Peyer's patch (tissue), 4 donors: Measurements from ENCODE around the gene TMEM40.

ENCODE experiments used
- POLR2A ChIP-seq, 2 donors: fragments of 450-650 bp; IDR thresholded peaks; one replicate each; pipeline ENCODE4 v1.5.1; 2017; ENCODE audit warnings: antibody characterized with exemption in 2 of 2, mild to moderate bottlenecking in 2 of 2, moderate library complexity in 2 of 2
- TF ChIP-seq, protein P1 (sequence below), 6 experiments: fragments of 450-650 bp in 4 of 6; fragments of 200-600 bp in 2 of 6; sonication (generic) in 1 of 6; IDR thresholded peaks; one replicate each; pipeline ENCODE4 v1.5.1; 2017 to 2019; ENCODE audit warnings: antibody characterized with exemption in 6 of 6, mild to moderate bottlenecking in 3 of 6, moderate library complexity in 1 of 6

DNA sequence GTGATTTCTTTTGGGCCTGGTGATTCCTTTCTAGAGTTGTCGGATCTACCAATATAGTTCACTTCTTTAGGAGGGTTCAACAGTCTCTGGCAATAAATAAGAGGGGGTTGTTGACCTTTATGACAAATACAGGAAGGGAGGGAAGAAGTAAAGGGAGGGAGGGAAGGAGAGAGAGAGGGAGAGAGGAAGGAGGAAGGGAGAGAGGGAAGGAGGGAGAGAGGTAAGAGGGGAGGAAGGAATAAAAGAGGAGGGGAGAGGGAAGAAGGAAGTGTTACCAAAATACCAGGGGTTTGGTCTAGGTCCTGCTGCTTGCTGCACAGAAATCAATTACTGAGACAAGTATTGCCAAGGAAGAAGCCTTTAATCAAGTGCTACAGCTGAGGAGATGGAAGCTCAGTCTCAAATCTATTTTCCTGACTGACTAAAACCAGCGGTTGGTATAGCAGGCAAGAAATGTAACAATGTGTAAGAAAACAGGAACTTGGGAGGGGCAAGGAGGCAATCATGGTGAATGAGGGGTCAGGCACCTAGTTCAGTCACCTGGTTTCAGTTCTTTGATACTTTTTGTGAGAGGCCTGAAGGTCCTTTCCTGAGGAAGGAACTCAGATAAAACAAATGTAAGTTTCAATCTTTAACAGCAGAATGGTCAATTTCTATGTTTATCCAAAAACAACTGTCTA, 14.1 kb upstream of the TMEM40 start:
- TF ChIP-seq, protein P1, sequence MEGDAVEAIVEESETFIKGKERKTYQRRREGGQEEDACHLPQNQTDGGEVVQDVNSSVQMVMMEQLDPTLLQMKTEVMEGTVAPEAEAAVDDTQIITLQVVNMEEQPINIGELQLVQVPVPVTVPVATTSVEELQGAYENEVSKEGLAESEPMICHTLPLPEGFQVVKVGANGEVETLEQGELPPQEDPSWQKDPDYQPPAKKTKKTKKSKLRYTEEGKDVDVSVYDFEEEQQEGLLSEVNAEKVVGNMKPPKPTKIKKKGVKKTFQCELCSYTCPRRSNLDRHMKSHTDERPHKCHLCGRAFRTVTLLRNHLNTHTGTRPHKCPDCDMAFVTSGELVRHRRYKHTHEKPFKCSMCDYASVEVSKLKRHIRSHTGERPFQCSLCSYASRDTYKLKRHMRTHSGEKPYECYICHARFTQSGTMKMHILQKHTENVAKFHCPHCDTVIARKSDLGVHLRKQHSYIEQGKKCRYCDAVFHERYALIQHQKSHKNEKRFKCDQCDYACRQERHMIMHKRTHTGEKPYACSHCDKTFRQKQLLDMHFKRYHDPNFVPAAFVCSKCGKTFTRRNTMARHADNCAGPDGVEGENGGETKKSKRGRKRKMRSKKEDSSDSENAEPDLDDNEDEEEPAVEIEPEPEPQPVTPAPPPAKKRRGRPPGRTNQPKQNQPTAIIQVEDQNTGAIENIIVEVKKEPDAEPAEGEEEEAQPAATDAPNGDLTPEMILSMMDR (IDR thresholded peaks at IDR 0.05): no peak
- TF ChIP-seq POLR2A (IDR thresholded peaks at IDR 0.05): no peak
